ENCODE data around the gene GRID2IP. TPM values are rescaled to one million over a fixed set of nuclear protein-coding genes. Genes with fewer than 3 reads are reported as not detected.

Gene GRID2IP
- total RNA-seq, 2 donors from 2014 or later, result 0.29 TPM; not detected in 1

DNA sequence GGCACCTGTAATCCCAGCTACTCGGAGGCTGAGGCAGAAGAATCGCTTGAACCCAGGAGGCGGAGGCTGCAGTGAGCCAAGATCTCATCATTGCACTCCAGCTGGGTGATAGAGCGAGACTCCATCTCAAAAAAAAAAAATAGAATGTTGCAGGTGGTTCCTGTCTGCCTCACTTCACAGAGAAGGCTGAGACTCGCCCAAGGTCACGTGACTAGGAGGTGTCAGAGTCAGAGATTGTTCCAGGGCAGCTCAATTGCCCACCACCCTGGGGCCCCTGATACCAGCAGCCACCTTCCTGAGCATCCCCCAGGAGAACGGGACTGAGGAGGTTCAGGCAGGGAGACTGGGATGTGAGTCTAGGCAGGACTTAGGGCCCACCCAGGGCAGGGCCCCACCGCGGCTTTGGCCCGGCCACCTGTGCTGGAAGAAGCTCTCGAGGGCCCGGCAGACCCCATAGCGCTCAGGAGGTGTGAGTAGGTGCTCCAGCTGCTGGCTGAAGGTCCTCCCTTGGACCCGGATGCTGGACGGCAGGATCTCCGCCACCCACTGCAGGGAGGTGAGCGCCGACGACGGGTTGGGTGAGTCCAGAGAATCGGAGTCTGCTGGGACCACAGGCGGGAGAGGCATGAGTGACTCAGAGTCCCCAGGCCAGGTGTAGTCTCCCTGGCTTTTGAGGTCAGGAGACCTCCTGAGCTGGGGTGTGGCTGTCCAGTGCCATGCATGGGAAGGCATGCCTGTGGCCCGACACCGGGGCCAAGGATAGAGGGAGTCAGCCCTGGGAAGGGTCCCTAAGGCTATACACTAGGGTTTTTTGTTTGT lies 30.9 kb downstream of the GRID2IP start:
- H3K27ac Mint-ChIP-seq, result no peak overlapping the region
- peaks cover 6 to 11% of the 10 kb centered on the region in 2 donors for H3K27me3 Mint-ChIP-seq
- no peak for DNase-seq (ENCODE audit: low spot score)
- H3K4me3 Mint-ChIP-seq, result no peak overlapping the region
- no peaks in the 10 kb centered on the region for H3K36me3 Mint-ChIP-seq
- H3K9me3 Mint-ChIP-seq, result no peaks in the 10 kb centered on the region
- peak in 1 of 2 donors; percentile 25 for ATAC-seq
- peaks cover 0 to 8% of the 10 kb centered on the region in 2 donors for H3K4me1 Mint-ChIP-seq (ENCODE audit: low read depth in 2 of 2)

- H3K4me3 Mint-ChIP-seq, result peak overlapping the region; percentile 78
- H3K36me3 Mint-ChIP-seq, result no peaks in the 10 kb centered on the region
- H3K27me3 Mint-ChIP-seq, result peaks cover 0 to 4% of the 10 kb centered on the region in 2 donors
- DNase-seq (ENCODE audit: low spot score) (peak; percentile 81), ATAC-seq (peak; percentile 69 to 83)
- no peak overlapping the region for H3K27ac Mint-ChIP-seq
- no peaks in the 10 kb centered on the region for H3K9me3 Mint-ChIP-seq
- H3K4me1 Mint-ChIP-seq (ENCODE audit: low read depth in 2 of 2), result peaks cover 0 to 8% of the 10 kb centered on the region in 2 donors
Measured at GRCh38 chr7:6516387-6516983, 34.8 kb downstream of the GRID2IP start.

GRCh38 chr7:6513541-6513940 lies 37.7 kb downstream of the GRID2IP start:
- Mint-ChIP-seq H3K4me1 (ENCODE audit: low read depth in 2 of 2) (peaks cover 0 to 8% of the 10 kb centered on the region in 2 donors), H3K9me3 (no peaks in the 10 kb centered on the region), H3K4me3 (no peak overlapping the region), H3K27me3 (peaks cover 0 to 3% of the 10 kb centered on the region in 2 donors), H3K27ac (no peak overlapping the region), H3K36me3 (no peaks in the 10 kb centered on the region)
- ATAC-seq (no peak), DNase-seq (ENCODE audit: low spot score) (no peak)

DNA sequence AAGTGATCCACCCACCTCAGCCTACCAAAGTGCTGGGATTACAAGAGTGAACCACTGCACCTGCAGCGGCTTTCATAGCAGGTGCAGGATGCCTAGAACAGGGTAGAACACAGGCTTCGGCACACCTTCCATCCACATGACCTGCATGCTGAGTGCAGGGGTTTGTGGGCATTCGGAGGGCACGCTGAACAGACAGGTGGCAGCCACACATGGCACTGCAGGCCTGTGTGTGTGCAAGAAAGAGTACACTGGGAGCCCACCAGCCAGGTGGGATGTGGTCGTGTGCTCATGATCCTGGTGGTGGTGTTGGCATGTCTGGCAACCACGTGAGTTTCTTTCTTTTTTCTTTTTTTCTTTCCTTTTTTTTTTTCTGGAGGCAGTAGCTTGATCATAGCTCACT lies 38.4 kb downstream of the GRID2IP start:
- Mint-ChIP-seq H3K36me3 (no peaks in the 10 kb centered on the region), H3K27me3 (peaks cover 0 to 3% of the 10 kb centered on the region in 2 donors), H3K9me3 (no peaks in the 10 kb centered on the region), H3K4me1 (ENCODE audit: low read depth in 2 of 2) (peaks cover 0 to 8% of the 10 kb centered on the region in 2 donors), H3K27ac (no peak overlapping the region), H3K4me3 (no peak overlapping the region)
- ATAC-seq (no peak), DNase-seq (ENCODE audit: low spot score) (no peak)

DNA sequence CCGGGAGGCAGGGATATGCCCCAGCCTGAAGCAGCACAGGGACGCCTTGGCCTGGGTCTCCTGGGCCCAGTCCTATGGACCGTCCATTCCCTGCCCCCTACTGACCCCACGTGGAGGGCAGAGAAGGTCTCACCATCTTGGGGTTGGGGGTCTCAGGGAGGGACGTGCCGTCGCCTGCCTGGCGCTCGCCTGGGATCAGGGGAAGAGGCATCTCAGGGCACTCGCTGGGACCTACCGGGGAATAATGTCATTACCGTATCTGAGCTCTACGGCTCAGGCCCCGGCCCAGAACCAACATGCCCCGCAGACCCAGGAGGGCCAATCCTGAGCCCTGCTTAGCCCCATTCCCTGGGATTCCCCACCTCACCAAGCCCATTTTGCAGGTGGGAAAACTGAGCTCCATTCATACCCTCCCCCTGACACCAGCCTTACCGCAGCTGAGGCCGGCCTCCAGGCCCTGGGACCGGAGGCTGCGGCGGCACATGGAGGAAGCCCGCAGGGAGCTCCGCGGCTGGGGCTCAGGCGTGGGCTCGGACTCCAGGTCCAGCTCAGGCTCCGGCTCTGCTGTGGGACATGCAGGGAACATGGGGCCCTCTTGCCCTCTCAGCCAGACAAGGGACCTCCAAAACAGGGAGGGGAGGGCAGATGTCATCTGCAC lies 40.7 kb downstream of the GRID2IP start:
- Mint-ChIP-seq H3K36me3 (no peaks in the 10 kb centered on the region), H3K27ac (no peak overlapping the region), H3K27me3 (no peaks in the 10 kb centered on the region), H3K4me3 (no peak overlapping the region), H3K4me1 (ENCODE audit: low read depth in 2 of 2) (no peaks in the 10 kb centered on the region), H3K9me3 (no peaks in the 10 kb centered on the region)
- DNase-seq (ENCODE audit: low spot score) (no peak), ATAC-seq (no peak)

DNA sequence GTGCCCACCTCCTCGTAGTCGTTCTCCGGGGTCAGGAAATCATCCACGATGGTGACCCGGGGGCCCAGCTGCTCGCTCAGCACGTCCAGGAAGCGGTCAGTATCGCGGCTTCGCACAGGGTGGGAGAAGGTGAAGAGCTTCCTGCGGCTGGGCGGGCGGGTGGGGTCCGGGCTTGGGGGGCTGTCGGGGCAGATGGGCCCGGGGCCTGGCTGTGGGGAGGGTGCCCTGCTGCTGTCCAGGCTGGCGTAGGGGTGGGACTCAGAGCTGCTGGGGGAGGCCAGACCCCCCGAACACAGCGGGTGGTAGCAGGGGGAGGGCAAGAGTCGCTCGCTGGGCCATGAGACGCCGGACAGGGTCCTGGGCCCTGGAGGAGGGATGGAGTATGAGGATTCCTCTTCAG lies 42.3 kb downstream of the GRID2IP start:
- ATAC-seq, result no peak

GRCh38 chr7:6508539-6508938 lies 42.7 kb downstream of the GRID2IP start:
- DNase-seq (ENCODE audit: low spot score) (no peak), ATAC-seq (no peak)
- H3K9me3 Mint-ChIP-seq, result no peaks in the 10 kb centered on the region
- peaks cover 0 to 5% of the 10 kb centered on the region in 2 donors for H3K4me1 Mint-ChIP-seq (ENCODE audit: low read depth in 2 of 2)
- H3K27ac Mint-ChIP-seq, result no peak overlapping the region
- no peak overlapping the region for H3K4me3 Mint-ChIP-seq
- H3K36me3 Mint-ChIP-seq, result no peaks in the 10 kb centered on the region
- H3K27me3 Mint-ChIP-seq, result no peaks in the 10 kb centered on the region

More for the DNA sequence above, 42.3 kb downstream of the GRID2IP start:
- Mint-ChIP-seq H3K27ac (no peak overlapping the region), H3K4me3 (no peak overlapping the region), H3K4me1 (ENCODE audit: low read depth in 2 of 2) (peaks cover 0 to 5% of the 10 kb centered on the region in 2 donors), H3K9me3 (no peaks in the 10 kb centered on the region), H3K27me3 (no peaks in the 10 kb centered on the region), H3K36me3 (no peaks in the 10 kb centered on the region)
- DNase-seq (ENCODE audit: low spot score), result no peak

DNA sequence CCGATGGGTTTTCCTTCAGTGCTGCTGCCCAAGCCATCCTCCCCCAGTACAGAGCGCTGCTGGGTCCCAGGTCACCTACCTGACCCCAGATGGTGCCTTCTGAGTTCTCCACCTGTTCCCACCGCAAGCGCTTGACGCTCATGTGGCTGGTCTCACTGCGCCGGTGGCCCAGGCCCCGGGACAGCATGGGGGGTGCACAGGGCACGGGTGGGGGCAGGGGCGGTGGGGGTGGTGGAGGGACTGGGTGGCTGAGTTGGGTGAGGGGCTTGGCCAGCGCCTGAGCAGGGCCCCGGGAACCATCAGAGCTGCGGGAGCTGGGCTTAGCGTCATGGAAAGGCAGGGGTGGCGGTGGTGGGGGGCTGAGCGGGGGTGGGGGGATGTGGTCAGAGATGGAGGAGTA lies 43.4 kb downstream of the GRID2IP start:
- H3K4me1 Mint-ChIP-seq (ENCODE audit: low read depth in 2 of 2), result peaks cover 0 to 5% of the 10 kb centered on the region in 2 donors
- no peak overlapping the region for H3K4me3 Mint-ChIP-seq
- no peaks in the 10 kb centered on the region for H3K36me3 Mint-ChIP-seq
- DNase-seq (ENCODE audit: low spot score) (no peak), ATAC-seq (no peak)
- H3K27ac Mint-ChIP-seq, result no peak overlapping the region
- no peaks in the 10 kb centered on the region for H3K9me3 Mint-ChIP-seq
- H3K27me3 Mint-ChIP-seq, result no peaks in the 10 kb centered on the region

DNA sequence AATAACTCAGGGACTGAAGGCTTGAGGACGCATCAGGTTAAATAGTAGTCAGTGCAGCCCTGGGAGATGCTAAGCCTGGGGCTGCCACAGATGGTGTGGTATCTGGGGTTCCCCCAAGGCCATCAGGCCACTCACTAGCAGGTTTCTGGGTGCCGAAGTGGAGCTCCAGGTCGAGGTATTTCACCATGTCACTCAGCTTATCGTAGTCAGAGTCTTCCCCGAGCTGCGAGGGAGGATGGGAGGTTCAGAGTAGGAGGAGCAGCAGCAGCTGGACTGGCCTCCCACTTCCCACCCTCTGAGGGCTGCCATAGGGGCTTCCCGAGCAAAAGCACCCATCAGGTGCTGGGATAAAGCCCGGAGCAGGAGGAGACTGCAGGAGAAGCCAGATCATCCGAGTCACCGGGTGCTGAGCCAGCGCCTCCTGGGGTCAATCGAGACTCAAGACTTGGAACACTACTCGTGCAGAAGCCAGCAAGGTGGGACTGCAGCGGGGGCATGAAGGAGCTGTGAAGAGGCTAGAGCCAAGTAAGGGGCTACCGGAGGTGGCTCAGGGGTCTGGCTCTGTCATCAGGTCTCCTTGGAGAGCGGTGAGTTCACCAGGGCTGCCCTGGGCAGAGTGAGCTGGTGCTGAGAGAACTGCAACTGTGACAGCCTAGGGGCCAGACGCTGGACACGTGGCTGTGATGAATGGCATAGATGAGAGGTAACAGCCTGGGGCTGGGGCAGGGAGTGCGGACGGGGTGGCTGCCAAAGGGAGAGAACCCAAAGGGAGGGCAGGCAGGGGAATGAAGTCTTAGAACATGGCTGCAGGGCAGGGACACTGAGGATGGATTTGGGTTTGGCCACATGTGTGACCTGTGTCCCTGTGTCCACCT lies 45.3 kb downstream of the GRID2IP start:
- no peaks in the 10 kb centered on the region for H3K36me3 Mint-ChIP-seq
- no peaks in the 10 kb centered on the region for H3K27me3 Mint-ChIP-seq
- H3K9me3 Mint-ChIP-seq, result no peaks in the 10 kb centered on the region
- ATAC-seq (no peak), DNase-seq (ENCODE audit: low spot score) (no peak)
- no peak overlapping the region for H3K4me3 Mint-ChIP-seq
- peaks cover 0 to 5% of the 10 kb centered on the region in 2 donors for H3K4me1 Mint-ChIP-seq (ENCODE audit: low read depth in 2 of 2)
- no peak overlapping the region for H3K27ac Mint-ChIP-seq

GRCh38 chr7:6504996-6505395 lies 46.3 kb downstream of the GRID2IP start:
- DNase-seq (ENCODE audit: low spot score) (no peak), ATAC-seq (no peak)
- Mint-ChIP-seq H3K4me3 (peak overlapping the region; percentile 92), H3K9me3 (no peaks in the 10 kb centered on the region), H3K4me1 (ENCODE audit: low read depth in 2 of 2) (peaks cover 0 to 5% of the 10 kb centered on the region in 2 donors), H3K36me3 (no peaks in the 10 kb centered on the region), H3K27ac (no peak overlapping the region), H3K27me3 (no peaks in the 10 kb centered on the region)

DNA sequence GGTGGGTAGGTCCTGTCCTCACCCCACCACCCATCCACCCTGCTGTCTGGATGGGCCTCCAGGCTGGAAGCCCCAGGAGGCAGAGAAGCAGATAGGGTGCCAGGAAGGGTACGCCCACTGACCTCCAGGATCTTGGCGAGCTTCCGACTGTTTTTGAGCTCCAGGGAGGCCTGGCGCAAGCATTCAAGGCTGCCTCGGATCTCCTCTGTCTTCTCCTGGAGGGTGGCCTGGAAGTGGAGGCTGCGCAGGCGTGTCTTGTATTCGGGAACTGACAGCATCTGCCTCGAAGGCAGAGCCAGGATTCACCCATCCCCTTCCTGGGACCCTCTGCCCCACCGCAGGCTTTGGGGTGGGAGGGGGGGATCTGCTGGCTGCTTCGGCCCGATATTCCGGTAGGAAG lies 48.4 kb downstream of the GRID2IP start:
- Mint-ChIP-seq H3K9me3 (no peaks in the 10 kb centered on the region), H3K4me1 (ENCODE audit: low read depth in 2 of 2) (peaks cover 0 to 5% of the 10 kb centered on the region in 2 donors), H3K4me3 (no peak overlapping the region), H3K36me3 (no peaks in the 10 kb centered on the region), H3K27me3 (no peaks in the 10 kb centered on the region), H3K27ac (no peak overlapping the region)
- ATAC-seq (no peak), DNase-seq (ENCODE audit: low spot score) (no peak)

- Mint-ChIP-seq H3K4me1 (ENCODE audit: low read depth in 2 of 2) (peaks cover 0 to 5% of the 10 kb centered on the region in 2 donors), H3K9me3 (no peaks in the 10 kb centered on the region), H3K4me3 (no peak overlapping the region), H3K27ac (no peak overlapping the region), H3K36me3 (no peaks in the 10 kb centered on the region), H3K27me3 (no peaks in the 10 kb centered on the region)
- DNase-seq (ENCODE audit: low spot score) (no peak), ATAC-seq (no peak)
Measured at GRCh38 chr7:6501586-6502564, 49.4 kb downstream of the GRID2IP start.

All from natural killer cell treated with Interleukin-12 subunit alpha and Interleukin-12 subunit beta and Interleukin-15 and Interleukin-18, amount 100 ng/mL, for 72 hours (primary cell).